LoVo (cell line): ENCODE measurements around the gene EXO1.

ENCODE experiments used
- DNase-seq: peaks from one replicate; pipeline ENCODE4 v3.0.0-alpha.2; 2016; ENCODE audit warnings: low spot score

EXO1 gene

DNA sequence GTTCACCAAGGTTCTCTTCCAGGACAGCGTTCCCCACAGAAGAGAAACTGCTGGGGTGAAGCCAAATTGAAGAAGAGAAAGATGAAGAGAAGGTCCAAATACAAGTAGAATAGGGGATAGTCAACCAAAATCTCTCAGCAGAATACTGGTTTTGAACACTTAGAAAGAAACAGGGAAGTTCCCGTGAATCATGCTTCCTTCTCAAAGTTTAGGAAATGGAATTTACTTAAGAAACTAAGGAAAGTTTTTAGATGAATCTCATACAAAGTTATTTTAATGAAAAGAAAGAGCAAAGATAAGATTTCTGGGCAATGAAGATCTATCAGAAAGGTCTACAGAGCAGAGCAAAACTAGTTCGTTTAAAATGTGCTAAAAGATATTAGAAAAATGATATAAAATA lies 43.3 kb downstream of the EXO1 start:
- no peak for DNase-seq

DNA sequence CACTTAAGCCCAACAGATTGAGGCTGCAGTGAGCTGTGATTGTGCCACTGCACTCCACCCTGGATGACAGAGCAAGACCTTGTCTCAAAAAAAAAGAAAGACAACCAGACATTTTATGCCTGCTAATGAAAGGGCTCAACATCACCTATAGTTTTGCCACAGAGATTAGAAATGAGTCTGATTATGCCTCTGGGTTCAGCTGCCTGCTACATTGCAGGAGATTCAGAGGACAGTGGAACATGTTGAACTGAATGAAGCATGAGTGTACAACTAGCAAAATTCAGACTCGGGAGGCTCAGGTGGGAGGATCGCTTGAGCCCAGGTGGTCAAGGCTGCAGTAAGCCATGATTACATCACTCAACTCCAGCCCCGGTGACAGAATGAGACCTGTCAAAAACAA lies 46.0 kb downstream of the EXO1 start:
- no peak for DNase-seq

DNA sequence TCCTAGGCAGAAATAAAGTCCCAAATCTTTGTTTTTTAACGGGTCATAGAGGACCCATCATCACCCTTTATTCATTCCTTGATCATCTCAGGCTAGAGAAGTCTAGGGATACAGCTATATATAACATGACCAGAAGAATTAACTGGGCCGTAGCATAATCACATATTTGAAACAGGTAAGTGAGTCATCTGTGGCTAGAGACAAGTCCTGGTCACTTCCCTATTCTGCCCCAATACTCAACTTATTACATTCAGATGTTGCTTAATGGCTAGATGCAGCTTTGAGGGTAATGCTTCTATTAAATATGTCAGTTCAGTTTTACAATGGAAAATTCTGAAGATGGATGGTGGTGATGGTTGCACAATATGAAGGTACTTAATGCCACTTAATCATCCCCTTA lies 47.0 kb downstream of the EXO1 start:
- DNase-seq, result no peak

DNA sequence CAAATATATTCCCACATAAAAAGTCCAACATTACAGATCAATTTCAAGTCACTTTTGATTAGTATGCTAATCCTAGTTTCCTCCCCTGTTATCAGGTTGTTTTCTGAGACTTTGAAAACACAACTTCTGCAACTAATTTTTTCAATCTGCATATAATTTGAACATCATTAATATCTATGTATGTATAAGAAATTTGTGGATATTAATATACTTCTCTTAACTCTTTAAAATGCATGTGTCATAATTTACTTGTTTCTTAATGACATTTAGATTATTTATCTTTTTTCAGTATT lies 48.6 kb downstream of the EXO1 start:
- DNase-seq, result no peak

DNA sequence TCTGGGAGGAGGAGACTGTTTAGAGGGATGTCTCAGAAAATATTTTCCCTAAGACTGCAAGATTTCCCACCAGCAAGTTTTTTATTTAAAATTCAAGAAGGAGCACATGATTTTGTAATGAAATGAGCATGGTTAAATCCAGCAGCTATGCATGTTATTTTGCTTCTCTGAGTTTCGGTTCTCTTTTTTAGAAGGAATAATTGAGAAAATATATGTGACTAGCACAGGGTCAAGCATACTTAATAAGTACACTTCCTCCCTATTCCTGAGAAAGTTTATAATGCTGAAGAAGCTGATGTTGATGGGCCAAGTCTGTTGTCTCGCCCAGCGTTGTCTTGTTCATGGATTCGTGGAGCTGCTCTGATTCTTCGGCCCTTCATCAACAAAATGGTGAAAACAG lies 51.2 kb downstream of the EXO1 start:
- DNase-seq, result no peak

DNA sequence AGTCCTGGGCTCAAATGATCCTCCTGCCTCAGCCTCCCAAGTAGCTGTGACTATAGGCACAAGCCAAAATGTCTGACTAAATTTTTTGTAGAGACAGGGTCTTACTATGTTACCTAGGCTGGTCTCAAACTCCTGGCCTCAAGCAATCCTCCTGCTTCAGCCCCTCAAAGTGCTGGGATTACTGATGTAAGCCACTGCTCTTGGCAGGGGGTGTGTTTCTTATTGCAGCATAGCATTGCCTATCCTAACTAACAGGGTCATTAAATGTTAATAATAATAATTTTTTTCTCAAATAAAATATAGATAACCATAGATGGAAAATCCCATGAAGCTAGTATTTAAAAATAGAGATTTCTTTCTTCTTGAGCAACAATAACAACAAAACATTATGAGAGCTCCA lies 52.4 kb downstream of the EXO1 start:
- no peak for DNase-seq

DNA sequence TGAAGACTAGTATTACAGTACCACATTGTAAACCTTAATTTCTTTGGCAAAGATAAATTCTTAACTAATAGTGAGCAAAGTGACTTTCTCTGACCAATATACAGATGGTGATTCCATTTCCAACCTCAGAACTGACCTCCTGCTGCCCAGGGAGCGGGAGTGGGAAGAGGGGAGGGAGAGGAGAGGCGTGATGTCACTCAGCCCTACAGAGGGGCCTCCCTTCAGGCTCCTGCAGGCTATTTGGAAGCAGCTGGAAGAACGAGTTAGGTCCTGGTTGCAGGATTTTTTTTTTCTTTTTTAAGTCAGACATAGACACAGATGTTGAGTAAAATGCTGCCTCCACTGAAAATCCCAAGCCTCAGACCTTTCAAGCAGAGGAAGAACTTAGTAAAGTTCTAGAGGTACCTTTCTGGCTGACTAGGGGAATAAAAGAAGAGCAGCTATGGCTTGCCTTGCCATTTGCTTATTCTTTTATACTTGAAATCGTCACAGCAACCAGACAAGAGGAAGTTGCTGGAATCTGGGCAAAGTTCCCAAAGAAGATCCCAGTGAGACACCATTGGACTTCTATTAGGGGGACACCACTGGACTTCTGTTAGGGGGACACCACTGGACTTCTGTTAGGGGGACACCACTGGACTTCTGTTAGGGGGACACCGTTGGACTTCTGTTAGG lies 54.5 kb downstream of the EXO1 start:
- no peak for DNase-seq

DNA sequence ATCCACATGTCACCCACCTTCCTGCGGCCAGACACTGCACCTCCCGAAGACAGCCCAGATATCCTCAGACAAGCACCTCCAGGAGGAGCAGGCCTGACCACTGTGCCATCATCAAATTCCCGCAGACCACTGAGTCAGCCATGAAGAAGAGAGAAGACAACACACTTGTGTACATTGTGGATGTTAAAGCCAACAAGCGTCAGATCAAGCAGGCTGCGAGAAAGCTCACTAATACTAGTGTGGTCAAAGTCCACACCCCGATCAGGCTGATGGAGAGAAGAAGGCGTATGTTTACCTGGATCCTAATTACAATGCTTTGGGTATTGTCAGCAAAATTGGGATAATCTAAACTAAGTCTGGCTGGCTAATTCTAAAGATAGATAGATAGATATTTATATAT lies 68.2 kb downstream of the EXO1 start:
- no peak for DNase-seq

DNA sequence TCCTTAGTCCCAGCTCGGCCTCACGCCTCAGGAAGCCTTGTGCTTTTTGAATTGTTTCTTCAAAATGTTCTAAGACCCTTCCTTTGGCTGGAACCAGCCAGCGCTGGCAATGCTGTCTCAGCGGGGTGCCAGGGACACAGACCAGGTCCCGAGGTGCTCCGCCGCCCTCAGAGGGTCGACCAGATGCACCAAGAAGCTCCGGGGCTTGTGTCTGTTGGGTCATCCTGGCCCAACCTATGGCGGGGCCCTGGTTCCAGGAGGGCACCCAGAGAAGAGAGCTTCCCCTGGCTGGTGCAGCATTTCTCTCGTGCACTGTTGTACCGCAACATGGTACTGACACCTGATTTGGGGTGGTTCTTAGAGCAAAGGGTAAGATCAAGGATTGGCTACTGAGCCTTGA lies 69.5 kb downstream of the EXO1 start:
- DNase-seq, result no peak

DNA sequence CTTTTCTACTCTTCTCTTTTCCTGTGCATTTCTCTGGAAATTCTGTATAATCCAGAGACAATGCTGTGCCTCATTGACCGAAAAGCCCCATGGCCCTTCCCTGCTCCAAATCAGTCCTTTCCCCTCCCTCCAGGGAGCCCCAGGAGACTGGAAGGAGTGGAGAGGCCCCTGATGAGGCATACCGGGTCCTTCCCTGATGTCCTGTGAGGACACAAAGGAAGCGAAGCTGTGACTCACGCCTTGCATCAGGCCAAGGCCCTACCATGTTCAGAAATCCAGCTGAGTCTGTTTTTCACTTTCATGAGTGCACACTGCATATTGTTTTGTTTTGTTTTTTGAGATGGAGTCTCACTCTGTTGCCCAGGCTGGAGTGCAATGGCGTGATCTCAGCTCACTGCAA lies 70.9 kb downstream of the EXO1 start:
- no peak for DNase-seq

DNA sequence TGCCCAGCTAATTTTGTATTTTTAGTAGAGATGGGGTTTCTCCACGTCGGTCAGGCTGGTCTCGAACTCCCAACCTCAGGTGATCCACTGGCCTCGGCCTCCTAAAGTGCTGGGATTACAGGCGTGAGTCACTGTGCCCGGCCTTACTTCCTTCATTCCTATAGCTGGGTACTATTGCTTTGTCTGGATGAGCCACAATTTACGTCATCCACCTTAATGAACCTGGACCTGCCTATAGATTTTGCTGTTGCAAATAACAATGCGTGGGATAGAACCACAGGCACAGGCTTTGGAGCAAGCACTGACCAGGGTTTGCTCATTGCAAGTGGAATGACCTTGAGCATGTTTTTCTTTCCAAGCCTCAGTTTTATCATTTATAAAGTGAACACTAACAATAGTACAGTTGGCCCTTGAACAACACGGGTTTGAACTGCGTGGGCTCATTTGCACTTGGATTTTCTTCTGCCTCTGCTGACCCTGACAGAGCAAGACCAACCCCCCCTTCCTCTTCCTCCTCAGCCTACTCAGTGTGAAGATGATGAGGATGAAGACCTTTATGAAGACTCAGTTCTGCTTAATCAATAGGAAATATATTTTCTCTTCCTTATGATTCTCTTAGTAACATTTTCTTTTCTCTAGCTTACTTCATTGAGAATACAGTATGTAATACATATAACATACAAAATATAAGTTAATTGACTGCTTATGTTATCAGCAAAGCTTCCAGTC lies 76.2 kb downstream of the EXO1 start:
- DNase-seq, result no peak

DNA sequence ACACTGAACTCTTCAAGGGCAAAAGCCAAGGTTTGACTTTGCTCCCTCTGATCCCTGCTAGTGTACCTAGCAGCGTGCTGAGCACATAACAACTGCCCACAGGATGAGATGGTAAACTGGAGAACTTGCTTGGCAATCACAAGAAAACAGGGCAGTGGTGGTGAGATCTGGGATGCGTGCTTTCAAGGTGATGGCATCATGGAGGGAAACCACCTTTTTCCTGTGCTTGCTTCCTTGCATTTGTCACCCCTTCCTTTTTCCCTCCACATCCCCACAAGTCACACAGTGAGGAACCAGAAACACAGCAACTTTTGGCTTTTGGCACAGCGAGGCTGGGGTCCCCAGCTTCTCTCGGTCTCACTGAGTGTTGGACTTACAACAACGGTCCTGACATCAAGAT lies 78.1 kb downstream of the EXO1 start:
- no peak for DNase-seq

DNA sequence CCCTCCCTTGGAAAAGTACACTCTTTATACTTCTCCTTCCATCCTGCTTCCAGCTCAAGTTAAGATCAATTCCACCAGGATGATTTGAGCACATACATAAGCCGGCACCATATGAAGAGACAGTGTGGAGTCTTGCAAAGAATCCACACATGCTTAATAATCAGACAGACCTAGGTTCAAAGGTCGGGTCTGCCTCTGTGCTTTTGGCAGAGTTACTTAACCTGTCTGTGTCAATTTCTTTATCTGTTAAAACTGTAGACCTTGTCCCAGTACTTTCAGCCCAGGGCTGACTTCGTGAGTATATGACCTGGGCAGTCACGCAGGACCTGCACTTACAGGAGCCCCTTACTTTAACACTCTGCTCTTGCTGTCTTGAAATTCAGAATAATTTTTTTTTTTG lies 79.3 kb downstream of the EXO1 start:
- no peak for DNase-seq

DNA sequence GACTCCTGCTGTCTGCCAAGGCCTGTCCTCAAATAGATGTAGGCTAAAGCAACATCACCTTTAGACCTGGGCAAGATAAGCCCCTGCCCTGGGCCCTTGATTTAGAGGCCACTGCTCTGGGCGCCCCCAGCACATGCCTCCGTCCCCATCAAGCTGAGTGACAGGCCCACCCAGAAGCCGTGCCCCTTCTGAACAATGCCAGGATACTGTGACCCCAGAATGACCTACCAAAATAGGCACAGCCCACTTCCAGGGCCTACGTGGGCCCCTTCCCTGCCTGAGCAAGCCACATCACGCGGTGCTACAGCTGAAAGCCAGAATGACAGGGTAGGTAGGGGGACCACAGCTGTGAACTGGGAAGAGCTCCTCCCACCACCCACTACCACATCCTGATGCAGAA lies 84.8 kb downstream of the EXO1 start:
- DNase-seq, result no peak

DNA sequence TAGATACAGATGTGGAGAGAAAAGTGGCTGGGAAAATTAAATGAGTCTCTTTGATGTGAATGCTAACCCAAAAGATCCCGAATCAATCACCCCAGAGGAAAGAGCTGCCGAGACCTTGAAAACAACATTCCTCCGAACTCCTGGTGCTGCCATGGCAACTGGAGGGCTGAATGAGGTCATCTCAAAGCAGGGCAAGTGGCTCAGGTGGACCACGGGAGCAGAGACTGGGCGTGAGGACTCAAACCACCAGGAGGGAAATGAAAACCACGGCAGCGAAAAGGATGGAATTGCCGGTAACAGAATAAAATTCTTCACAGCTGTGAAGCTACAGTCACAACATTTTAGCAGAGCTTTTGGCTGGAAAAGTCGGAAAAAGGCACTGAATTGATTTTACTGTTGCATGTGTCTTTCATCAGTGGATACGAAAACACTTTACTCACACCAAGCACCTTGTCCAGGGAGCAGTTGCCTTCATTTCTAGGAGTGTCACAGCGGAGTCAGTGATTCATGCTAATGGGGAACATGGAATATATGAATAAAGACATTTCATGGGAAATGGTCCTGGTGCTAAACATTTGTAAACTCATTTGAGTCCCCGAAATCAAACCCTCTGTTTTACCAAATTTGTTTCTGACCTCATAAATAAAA lies 86.3 kb downstream of the EXO1 start:
- DNase-seq, result no peak

DNA sequence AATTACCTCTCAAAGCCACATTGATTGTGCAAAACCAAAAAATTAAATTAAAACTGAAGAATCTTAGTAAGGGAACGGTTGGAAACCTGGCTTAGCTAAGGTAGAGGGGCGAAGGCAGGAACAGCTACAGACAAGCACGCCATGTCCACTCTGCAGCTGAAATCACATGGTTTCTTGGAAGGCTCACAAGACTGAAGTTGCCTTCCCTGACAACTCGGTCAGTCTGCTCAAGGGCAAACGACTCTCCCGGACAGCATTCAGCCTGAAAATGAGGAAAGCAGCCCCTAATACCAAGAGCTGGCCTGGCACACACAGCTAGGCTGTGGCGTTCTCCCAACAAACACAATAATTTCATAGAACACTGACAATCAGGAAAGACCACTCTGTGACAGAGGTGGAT lies 86.9 kb downstream of the EXO1 start:
- DNase-seq, result no peak
